Left kidney (tissue), 2 donors: Measurements from ENCODE around the gene PHLDB2. TPM values are rescaled to one million over a fixed set of nuclear protein-coding genes. Genes with fewer than 3 reads are reported as not detected.

Experiments
- DNase-seq: peaks from one replicate; pipeline ENCODE4 v3.0.0-alpha.2; 2013
- polyA plus RNA-seq: library from polyadenylated mRNA; unstranded; fragments of 120-200 nt; gene quantifications from one replicate; pipeline ENCODE4 v1.2.1, GENCODE V29; 2013; ENCODE audit not compliant: insufficient read length

Gene PHLDB2
- polyA plus RNA-seq, 1 donor = 122 TPM

DNA sequence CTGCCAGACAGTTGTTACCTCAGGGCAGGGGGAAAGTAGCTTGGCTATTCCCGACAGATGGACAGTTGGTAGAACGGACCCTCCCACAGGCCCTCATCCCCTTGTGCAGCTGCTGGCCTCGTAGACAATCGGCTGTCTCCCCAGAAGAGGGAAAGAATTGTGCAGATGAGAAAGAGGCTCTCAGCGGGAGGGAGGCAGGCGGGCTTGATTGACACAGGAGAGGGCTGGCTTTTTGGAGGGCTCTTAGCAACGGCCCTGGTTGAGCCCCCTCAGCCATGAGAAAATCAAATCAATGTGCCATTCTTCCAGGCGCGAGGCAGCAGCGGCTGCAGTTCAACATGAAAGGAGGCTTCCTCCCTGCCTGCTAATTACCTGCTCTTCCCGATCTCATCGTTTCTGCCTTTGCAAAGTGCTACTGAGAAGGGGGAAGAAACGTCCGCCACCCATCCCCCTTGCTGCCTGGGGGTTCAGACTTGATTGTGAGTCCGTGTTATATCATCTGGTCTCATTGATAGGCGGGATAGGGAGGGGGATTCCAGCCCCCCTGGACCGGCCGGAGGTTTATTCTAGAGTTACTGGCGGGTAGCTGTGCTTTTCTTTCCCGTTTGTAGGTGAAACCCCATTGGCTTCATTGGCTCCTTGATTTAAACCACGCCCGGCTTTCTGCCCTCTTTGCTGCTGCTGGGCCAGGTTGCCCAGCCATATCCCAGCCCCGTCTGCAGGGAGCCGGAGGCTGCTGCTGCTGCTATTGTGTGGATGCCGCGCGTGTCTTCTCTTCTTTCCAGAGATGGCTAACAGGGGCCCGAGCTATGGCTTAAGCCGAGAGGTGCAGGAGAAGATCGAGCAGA, 139.8 kb downstream of the PHLDB2 start, which contains the start of gene TAGLN3:
TAGLN3 (plus strand) TSS at position 287 of the 848 bp plus-strand sequence; CDS start at position 788, 501 bp downstream.
- no peak for DNase-seq

DNA sequence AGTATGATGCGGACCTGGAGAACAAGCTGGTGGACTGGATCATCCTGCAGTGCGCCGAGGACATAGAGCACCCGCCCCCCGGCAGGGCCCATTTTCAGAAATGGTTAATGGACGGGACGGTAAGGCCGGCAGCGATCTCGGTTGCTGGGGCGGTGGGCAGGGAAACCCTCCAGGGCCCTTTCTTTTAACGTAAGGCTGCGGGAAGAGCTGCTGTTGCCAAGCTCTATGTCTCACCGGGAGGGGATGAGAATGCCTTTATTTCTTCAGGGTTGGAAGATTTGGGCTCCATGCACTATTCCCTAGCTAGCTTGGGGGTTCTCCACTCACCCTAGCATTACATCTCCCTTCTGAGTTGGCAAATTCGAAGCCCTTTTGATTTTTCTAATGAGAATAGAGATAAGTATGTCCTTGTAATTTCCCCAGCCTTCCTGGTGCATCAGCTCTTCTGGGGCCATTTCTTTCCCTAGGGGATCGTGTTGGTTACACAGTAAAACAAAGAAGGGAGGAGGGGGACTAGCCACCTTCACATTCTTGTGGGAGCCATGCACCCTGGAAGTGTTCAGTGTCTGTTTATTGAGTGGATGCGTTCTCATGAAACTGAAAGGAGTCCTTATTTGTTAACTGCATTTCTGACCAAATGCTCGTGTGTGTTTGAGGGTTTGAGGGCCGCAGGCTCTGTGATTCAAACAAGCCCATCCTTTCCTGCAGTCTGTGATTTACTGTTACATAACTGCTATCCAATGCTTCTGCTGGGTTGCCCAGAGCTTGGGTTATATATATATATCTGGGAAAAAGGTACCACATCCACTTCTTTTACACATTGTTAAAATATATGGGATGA, 140.6 kb downstream of the PHLDB2 start:
- DNase-seq = no peak

GRCh38 chr3:112000367-112000771, 141.3 kb downstream of the PHLDB2 start:
- no peak for DNase-seq

DNA sequence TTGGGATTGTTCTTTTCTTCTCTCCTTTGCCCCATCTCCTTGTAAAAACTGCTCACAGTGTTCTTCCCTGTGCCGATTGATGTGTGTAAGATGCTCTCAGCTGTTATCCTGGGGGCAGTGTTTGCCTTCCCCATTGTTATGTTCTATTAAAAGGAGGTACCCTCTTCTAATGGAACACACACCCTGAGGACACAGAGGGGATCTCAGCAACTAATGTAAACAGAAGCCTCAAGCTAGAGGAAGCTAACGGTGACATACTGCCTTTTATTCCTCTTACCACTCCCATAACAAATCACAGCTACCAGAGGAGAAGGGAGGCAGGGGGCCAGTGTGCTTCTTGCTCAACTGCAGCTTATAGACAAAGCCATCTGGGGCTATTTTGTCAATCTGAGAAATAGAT, 141.9 kb downstream of the PHLDB2 start:
- no peak for DNase-seq

GRCh38 chr3:112001526-112001925, 142.5 kb downstream of the PHLDB2 start:
- no peak for DNase-seq

DNA sequence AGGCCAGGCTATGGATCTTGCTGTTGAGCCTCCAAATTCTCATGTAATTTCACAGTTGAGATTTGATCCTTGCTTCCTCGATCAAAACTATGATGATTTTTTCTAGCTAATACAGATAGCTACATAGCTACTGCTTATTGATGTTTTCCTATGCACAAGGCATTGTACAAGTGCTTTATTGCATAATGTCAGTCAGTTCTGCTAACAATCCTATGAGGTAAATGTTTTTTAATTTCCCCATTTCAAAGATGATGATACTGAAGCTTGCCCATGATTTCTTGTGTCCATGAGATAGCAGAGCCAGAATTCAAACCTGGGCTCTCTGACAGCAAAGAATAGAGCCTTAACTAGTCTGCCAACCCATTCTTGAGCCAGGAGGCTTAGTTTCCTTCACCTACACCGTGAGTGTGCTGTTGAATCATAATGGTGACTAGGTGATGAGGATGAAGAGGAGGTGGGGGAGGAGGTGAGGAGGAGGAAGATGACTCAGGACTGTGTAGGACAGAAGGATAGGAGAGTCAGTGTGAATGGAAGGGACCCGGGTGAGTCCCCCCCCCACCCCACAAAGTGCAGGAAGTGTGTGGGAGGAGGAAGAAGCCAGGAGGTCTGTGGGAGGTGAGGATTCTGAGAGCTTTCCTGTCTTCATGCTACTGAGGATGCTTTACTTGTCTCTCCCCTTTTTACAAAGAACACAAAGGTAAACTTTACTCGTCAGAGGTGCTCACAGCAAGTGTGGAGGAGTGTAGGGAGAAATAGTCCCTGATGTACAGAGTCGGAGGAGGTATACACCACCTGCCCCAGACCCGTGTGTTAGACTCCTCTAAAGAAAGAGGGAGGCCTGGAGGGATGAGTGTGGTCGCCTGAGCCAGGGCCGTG, 143.3 kb downstream of the PHLDB2 start:
- DNase-seq = no peak

GRCh38 chr3:112003321-112004080, 144.4 kb downstream of the PHLDB2 start:
- DNase-seq = no peak

GRCh38 chr3:112004187-112004586, 145.1 kb downstream of the PHLDB2 start:
- DNase-seq = no peak

DNA sequence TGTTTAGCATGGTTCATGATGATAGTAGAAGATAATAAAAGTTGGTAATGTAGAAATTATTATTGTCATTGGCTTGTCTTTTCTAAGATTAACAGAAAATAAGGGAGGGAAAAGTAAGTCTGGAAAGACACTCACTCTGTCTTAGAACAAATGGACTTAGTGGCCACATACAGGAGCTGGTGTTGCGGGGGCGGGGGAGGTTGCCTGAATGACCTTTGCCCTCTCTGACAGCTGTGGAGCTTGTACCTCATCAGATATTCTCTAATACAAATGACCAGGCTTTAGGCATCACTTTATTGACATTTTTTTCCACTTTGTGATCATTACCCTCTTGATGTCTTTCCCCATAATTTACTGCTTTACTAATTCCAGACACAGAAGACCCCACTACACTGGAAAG, 145.6 kb downstream of the PHLDB2 start:
- no peak for DNase-seq

DNA sequence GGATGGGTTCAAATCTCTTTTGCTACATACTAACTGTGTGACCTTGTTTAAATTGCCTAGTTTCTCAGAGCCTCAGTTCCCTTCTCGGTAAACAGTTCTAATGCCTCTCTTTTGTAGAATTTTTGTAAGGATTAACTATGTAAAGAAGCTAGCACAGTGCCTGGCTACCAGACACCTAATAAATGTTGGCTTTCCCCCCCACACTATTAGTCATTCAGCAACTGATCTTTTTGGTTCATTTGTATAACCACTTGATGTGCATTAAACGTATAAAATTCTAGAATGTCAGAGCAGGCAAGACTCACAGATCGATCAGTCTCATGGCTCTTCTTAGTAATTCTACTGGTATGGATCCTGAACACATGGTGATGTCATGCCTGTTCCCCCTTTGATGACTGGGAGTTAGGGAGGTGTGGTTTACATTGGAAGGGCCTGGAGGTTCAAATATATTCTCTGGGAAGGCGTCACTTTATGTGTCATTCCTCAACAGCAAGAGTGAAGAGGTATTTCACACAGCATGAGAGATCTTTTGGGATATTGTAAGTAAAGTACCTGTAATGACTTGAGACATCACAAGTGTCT, 146.1 kb downstream of the PHLDB2 start:
- no peak for DNase-seq

GRCh38 chr3:112007633-112008032, 148.6 kb downstream of the PHLDB2 start:
- DNase-seq = no peak

- DNase-seq = no peak
Observed at GRCh38 chr3:112009670-112010069, 150.6 kb downstream of the PHLDB2 start.

DNA sequence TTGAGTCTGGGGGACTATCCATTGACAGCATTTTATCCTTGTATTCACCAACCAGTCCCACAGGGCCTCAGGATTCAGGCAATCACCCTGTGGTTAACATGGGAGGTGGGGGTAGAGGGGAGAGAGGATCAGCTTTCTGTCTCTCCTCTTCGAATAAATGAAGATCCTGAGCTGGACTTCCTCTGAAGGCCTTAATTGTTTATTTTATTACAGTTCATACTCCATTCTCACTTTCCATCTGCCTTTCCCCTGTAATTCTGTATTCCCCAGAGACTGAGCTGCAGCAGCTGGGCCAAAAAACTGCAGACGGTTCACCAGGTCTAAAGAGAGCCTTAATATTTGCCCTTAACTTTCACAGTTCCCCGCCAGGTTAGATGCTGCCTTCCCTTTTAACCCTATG, 151.6 kb downstream of the PHLDB2 start:
- DNase-seq = no peak

DNA sequence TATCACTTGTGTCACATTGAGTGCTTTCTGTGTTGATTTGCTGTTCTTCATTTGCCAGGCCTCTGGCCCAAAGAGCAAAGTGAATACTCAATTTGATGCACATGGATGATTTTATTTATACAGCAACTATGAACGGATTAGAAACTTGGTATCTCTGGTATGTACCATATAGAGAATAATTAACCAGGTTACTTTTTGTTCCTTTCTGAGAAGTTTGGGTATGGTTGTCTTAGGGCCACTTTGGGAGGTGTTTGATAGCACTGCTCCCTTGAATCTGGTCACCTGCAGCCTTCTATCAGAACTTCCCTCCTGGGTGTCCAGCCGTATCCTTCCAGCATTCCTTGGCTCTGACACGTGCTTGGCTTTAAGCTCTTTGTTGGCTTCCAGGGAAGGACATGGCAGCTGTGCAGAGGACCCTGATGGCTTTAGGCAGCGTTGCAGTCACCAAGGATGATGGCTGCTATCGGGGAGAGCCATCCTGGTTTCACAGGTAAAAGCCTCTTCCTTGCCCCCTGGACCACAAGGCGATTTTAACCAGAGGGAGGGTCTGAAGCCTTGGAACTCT, 152.4 kb downstream of the PHLDB2 start:
- DNase-seq = no peak

DNA sequence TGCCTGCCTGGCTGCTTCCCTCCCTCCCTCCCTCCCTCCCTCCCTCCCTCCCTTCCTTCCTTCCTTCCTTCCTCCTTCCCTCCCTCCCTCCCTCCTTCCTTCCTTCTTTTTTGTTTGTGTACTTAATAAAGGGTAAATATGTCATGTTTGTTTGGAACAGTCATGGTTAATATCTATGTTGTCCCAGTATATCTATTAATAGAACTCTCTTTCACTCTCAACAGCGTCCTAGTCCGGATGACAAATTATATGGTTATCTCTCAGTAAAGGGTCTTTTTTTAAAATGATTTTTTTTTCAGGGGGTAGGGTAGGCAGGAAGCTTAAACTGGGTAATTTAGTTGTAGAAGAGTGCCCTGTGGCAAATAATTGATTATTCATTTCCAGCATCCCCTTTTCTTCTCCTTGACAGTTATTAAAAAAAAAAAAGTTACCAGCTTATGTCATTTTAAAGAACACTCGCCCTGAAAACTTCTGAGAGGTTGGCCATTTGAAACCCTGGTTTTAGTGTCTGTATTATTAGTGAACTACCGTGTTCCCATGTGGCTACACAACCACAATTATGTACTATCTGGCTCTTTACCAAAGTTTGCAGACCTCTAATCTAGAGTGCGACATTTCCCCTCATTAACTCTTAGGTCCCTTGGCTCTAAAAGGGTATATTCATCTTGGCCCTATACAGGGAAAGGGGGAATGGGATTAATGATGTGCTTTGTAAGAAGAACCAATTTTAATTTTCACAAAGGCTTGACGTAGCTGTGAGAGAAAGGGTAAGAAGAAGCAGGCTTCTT, 153.3 kb downstream of the PHLDB2 start:
- no peak for DNase-seq

- DNase-seq = peak; percentile 74
Observed at GRCh38 chr3:112013058-112013783, 154.2 kb downstream of the PHLDB2 start.

DNA sequence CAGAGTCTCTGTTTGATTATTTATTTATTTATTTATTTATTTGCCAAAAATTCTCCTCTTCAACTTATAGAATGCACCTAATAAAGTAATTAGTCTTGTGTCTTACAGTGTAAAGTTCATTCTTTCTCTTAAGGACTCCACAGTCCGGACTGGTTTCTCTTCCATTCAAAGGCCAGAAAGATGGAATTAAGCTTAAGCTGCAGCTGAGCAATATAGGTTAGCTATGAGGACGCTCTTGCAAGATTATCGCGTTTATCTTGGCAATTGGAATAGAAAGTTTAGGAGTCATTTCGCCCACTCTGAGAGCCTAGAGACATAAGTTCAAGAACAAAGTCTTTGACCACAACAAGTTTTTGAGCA, 154.7 kb downstream of the PHLDB2 start:
- no peak for DNase-seq

DNA sequence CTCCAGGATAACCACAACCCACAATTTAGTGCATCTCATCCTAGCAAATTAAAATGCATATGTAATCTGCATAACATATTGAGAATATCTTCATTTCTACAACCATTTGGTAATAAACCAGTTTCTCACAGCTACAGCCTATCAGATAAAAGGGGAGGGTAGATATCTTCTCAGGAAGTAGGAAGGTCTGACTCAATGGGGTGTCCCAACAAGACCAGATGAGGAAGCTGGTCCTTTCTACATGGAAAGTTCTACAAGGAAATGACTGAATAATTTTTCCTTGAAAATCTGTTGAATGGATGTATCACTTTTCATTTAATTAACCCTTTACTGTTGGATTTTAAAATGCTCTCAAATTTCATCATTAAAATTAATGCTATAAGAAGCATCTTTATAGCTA, 158.0 kb downstream of the PHLDB2 start:
- no peak for DNase-seq

GRCh38 chr3:112018712-112019111, 159.6 kb downstream of the PHLDB2 start:
- DNase-seq = no peak
